HTERT RPE-1 (cell line): ENCODE measurements around the gene CDK16.

Experiments used
- in situ Hi-C: fragments of 300-500 bp; cut with MboI; formaldehyde crosslinking; loops from 4 replicates; pipeline ENCODE4 v1.14.3; 2020; ENCODE audit warnings: low sequenced_read_pairs

CDK16 gene

DNA sequence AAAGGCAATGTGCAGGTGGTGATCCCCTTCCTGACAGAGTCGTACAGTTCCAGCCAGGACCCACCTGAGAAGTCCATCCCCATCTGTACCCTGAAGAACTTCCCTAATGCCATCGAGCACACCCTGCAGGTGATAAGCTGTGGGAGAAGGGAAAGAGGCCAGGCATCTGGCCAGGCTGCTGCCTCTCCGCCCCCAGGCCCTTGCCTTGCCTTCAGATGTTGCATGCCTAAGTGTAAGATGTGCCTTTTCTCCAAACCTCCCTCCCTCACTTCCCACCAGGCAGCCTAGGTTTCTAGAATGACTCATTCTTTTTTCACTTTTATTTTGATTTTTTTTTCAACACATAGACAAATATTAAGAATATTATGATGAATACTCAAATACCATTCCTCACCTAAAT, 12.2 kb upstream of the CDK16 start:
- in situ Hi-C loops: no loop called here

DNA sequence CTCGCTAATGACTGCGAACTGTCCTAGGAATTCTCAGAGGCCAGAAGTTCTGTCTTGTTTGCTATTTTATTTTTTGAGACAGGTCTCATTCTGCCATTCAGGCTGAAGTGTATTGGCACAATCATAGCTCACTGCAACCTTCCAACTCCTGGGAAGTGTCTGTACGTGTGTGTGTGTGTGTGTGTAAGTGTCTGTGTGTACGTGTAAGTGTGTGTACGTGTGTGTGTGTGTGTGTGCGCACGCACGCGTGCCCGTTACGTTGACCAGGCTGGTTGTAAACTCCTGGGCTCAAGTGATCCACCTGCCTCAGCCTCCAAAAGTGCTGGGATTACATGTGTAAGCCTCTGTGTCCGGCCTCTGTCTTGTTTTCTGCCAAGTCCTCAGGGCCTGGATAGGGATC, 10.4 kb upstream of the CDK16 start:
- in situ Hi-C loops: no loop called here

GRCh38 chrX:47209508-47210238, 8.8 kb upstream of the CDK16 start:
- in situ Hi-C loops: no loop called here

GRCh38 chrX:47210661-47211425, 7.6 kb upstream of the CDK16 start:
- in situ Hi-C loops: no loop called here

DNA sequence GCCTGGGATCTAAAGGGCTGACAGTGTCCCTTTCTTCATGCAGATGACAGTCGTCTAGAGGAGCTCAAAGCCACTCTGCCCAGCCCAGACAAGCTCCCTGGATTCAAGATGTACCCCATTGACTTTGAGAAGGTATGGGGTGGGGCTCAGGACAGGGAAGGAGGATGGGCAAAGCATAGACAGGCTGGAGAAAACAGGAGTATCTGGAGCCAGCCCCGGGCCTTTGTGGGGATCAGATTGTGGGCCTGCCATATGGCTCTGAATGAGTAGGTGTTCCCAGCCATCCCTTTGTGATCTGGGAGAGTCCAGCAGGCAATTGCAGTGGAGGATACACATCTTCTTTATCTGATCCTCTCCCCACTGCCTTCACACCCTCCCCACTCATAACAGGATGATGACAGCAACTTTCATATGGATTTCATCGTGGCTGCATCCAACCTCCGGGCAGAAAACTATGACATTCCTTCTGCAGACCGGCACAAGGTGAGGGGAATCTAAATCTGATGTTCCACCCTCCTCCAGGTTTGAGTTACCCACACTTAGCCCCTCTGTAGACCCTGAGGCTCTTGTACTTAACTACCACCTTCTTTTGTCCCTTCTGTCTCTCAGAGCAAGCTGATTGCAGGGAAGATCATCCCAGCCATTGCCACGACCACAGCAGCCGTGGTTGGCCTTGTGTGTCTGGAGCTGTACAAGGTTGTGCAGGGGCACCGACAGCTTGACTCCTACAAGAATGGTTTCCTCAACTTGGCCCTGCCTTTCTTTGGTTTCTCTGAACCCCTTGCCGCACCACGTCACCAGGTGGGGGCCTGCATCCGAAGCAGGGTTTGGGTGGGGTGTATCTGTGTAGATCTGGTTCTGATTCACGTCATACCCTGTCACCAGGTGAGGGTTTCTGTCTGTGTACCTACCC, 5.8 kb upstream of the CDK16 start:
- in situ Hi-C loops: no loop called here

DNA sequence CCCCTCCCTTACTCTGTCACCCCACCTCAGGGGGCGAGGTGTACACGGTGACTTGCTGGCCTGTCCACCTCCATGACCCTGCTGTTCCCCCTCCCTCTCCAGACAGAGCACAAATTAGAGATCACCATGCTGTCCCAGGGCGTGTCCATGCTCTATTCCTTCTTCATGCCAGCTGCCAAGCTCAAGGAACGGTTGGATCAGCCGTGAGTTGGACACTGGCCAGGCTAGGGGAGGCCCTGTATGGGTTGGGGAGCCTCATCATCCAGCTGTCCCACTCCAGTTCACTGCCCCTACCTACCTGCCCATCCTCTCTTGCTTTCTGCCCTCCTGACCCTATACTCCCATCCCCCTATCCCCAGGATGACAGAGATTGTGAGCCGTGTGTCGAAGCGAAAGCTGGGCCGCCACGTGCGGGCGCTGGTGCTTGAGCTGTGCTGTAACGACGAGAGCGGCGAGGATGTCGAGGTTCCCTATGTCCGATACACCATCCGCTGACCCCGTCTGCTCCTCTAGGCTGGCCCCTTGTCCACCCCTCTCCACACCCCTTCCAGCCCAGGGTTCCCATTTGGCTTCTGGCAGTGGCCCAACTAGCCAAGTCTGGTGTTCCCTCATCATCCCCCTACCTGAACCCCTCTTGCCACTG, 3.9 kb upstream of the CDK16 start:
- in situ Hi-C loops: no loop called here

DNA sequence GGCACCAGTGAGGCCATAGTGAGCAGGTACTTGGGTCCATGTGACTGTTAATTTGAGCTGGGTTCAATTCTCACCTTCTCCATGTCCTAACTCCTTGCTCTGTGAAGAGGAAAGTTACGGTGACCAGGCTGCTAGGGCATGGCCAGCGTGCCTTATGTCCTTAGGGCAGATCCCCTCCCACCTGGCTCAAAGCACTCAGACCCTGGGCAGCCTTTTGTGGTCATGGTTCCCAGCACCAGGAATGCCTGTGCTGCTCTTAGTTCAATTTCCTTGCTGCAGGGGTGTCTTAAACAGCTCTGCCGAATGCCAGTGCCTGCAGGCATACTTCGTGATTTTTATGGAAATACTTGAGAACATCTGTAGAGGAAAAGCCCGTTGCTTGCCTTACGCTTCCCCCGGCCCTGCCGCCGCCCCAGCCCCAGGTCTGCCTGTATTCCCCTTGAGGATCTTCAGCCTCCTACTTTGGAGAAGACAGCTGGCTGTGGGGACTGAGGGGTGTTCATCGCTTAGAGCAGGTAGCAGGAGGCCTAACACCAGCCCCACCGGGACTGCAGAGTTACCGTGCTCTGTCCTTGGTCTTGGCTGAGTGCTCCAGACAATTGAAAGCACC, 3.1 kb upstream of the CDK16 start:
- in situ Hi-C loops: no loop called here

GRCh38 chrX:47216393-47216925, 2.0 kb upstream of the CDK16 start:
- in situ Hi-C loops: no loop called here

- in situ Hi-C loops: no loop called here
Observed at GRCh38 chrX:47217121-47217851, 1.2 kb upstream of the CDK16 start.

- in situ Hi-C loops: no loop called here
Observed at GRCh38 chrX:47217852-47218279, 615 bp upstream of the CDK16 start.

GRCh38 chrX:47218920-47219815, 687 bp downstream of the CDK16 start:
- in situ Hi-C loops: no loop called here

DNA sequence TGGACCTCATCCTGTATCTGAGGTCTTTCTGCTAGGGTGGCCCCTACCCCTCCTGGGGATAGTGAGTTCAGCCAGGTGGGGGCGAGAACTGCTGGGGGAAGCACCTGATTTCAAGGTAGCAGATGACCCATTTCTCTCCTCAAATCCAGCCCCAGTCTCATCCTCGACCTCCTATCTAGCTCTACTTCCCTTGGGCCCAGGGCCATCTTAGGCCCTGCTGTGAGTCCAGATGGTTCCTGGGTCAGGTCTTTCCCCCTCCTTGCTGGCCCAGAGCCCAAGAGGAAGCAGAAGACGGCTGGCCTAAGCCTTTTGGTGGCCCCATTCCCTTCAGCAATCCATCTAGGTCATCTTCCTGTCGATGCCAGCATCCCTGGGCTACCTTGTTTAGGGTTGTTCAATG, 3.3 kb downstream of the CDK16 start:
- in situ Hi-C loops: no loop called here

GRCh38 chrX:47222751-47223350, 4.4 kb downstream of the CDK16 start:
- in situ Hi-C loops: no loop called here

- in situ Hi-C loops: no loop called here
Observed at GRCh38 chrX:47223476-47224250, 5.2 kb downstream of the CDK16 start.

DNA sequence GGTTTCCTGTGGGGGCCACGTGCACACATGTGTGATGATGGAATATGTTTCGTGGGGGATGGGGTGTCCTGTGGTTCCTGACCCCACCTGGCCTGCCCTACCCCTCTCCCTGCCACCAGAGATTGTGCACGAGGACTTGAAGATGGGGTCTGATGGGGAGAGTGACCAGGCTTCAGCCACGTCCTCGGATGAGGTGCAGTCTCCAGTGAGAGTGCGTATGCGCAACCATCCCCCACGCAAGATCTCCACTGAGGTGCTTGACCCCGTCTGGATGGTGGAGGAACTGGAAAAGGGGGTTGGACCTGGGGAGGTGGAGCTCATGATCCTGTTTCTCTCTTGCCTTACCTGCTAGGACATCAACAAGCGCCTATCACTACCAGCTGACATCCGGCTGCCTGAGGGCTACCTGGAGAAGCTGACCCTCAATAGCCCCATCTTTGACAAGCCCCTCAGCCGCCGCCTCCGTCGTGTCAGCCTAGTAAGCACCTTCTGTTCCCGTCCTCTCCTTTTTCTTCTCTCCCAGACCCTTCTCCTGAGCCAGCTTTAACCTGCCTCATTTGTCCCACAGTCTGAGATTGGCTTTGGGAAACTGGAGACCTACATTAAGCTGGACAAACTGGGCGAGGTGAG, 5.9 kb downstream of the CDK16 start:
- in situ Hi-C loops: no loop called here

DNA sequence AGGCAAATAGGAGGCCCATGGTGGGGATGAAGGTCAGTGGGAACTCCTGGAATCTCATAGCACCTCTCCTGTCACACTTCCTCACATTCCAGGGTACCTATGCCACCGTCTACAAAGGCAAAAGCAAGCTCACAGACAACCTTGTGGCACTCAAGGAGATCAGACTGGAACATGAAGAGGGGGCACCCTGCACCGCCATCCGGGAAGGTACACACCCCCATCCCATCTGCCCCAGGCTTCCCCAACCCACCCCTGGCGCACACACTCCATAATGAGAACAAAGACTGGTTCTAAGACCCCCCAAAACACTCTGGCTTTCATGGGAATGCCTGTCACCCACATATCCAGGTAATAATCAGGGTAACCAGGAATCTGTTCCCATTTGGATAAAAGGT, 6.4 kb downstream of the CDK16 start:
- in situ Hi-C loops: no loop called here

- in situ Hi-C loops: no loop called here
Observed at GRCh38 chrX:47226071-47226470, 7.6 kb downstream of the CDK16 start.
